ENCODE data around the gene R3HDM4.

R3HDM4 gene

GRCh38 chr19:920051-920864 is 7.2 kb upstream of the R3HDM4 start:
- no peak overlapping the region for H3K4me3 ChIP-seq (ENCODE audit: low read length)
- no peak for DNase-seq (ENCODE audit: low read depth)
- TF ChIP-seq CTCF (conservative IDR thresholded peaks at IDR 0.05; ENCODE audit: low read length) = no peak

GRCh38 chr19:919199-920050 is 6.4 kb upstream of the R3HDM4 start:
- no peak for DNase-seq (ENCODE audit: low read depth)
- TF ChIP-seq CTCF (conservative IDR thresholded peaks at IDR 0.05; ENCODE audit: low read length) = no peak
- no peak overlapping the region for H3K4me3 ChIP-seq (ENCODE audit: low read length)

GRCh38 chr19:918481-919198 is 5.6 kb upstream of the R3HDM4 start:
- H3K4me3 ChIP-seq (ENCODE audit: low read length) = no peak overlapping the region
- no peak for TF ChIP-seq CTCF (conservative IDR thresholded peaks at IDR 0.05; ENCODE audit: low read length)
- DNase-seq (ENCODE audit: low read depth) = no peak

- no peak overlapping the region for H3K4me3 ChIP-seq (ENCODE audit: low read length)
- TF ChIP-seq CTCF (conservative IDR thresholded peaks at IDR 0.05; ENCODE audit: low read length) = no peak
- no peak for DNase-seq (ENCODE audit: low read depth)
Measured at GRCh38 chr19:918152-918437, 5.1 kb upstream of the R3HDM4 start.

- DNase-seq (ENCODE audit: low read depth) = no peak
- TF ChIP-seq CTCF (conservative IDR thresholded peaks at IDR 0.05; ENCODE audit: low read length) = peak; percentile 22; the same call in 1 of the 2 replicates
- H3K4me3 ChIP-seq (ENCODE audit: low read length) = no peak within 1 kb of the TSS
Measured at GRCh38 chr19:917323-918151, 4.5 kb upstream of the R3HDM4 start, which contains the start of gene KISS1R. TSS of gene KISS1R (plus strand) at chr19:917333. CDS start at chr19:917503, 170 bp downstream.

GRCh38 chr19:916645-917322 is 3.8 kb upstream of the R3HDM4 start:
- TF ChIP-seq CTCF (conservative IDR thresholded peaks at IDR 0.05; ENCODE audit: low read length) = no peak
- DNase-seq (ENCODE audit: low read depth) = no peak
- H3K4me3 ChIP-seq (ENCODE audit: low read length) = no peak overlapping the region
